Liver (tissue), 9 donors: ENCODE data around the gene EIF3I. TPM values are rescaled to one million over a fixed set of nuclear protein-coding genes. Genes with fewer than 3 reads are reported as not detected.

Experiments
- DNase-seq: peaks from one replicate; pipeline ENCODE4 v3.0.0-alpha.2; 2017; ENCODE audit warnings: low spot score
- H3K27ac ChIP-seq, 2 donors: one replicate each; pipeline ENCODE4 v1.7.0; 2013; ENCODE audit warnings: inconsistent platforms in 2 of 2, low read length in 2 of 2, control low read depth in 1 of 2, low read depth in 1 of 2, mild to moderate bottlenecking in 1 of 2
- H3K27me3 ChIP-seq, 4 donors: one replicate each; pipeline versions ENCODE4 v1.6.1 to v1.7.0; 2013; ENCODE audit warnings: low read length in 3 of 4, inconsistent platforms in 1 of 4, mild to moderate bottlenecking in 1 of 4, moderate library complexity in 1 of 4; ENCODE audit not compliant: control insufficient read depth in 4 of 4, insufficient read depth in 4 of 4
- H3K36me3 ChIP-seq, 4 donors: one replicate each; pipeline versions ENCODE4 v1.6.1 to v1.7.0; 2013; ENCODE audit warnings: low read length in 3 of 4, mild to moderate bottlenecking in 3 of 4, low read depth in 1 of 4, moderate library complexity in 1 of 4; ENCODE audit not compliant: control insufficient read depth in 4 of 4, insufficient read depth in 3 of 4
- H3K4me1 ChIP-seq, 4 donors: one replicate each; pipeline versions ENCODE4 v1.6.1 to v1.7.0; 2013; ENCODE audit warnings: low read length in 3 of 4, mild to moderate bottlenecking in 3 of 4, moderate library complexity in 1 of 4; ENCODE audit not compliant: control insufficient read depth in 4 of 4, insufficient read depth in 4 of 4
- H3K4me3 ChIP-seq, 3 donors: one replicate each; pipeline versions ENCODE4 v1.6.1 to v1.7.0; 2013; ENCODE audit warnings: low read length in 3 of 3, control low read depth in 1 of 3, low read depth in 1 of 3, mild to moderate bottlenecking in 1 of 3
- H3K9ac ChIP-seq, 2 donors: one replicate each; pipeline ENCODE4 v1.7.0; 2013; ENCODE audit warnings: low read length in 2 of 2, mild to moderate bottlenecking in 2 of 2, moderate library complexity in 2 of 2, control low read depth in 1 of 2, low read depth in 1 of 2
- H3K9me3 ChIP-seq, 4 donors: one replicate each; pipeline versions ENCODE4 v1.6.1 to v1.7.0; 2013; ENCODE audit warnings: low read length in 3 of 4; ENCODE audit not compliant: control insufficient read depth in 4 of 4
- ATF3 ChIP-seq: IDR thresholded peaks from 2 replicates; pipeline ENCODE4 v1.6.1; 2016; ENCODE audit warnings: antibody characterized with exemption
- EGR1 ChIP-seq, 2 donors: IDR thresholded peaks; 2 replicates each; pipeline ENCODE4 v1.6.1; 2016 to 2018; ENCODE audit warnings: antibody characterized with exemption in 2 of 2, low read depth in 2 of 2
- FOXA1 ChIP-seq: IDR thresholded peaks from 2 replicates; pipeline ENCODE4 v1.6.1; 2016; ENCODE audit warnings: antibody characterized with exemption
- FOXA2 ChIP-seq: IDR thresholded peaks from 2 replicates; pipeline ENCODE4 v1.6.1; 2016; ENCODE audit warnings: antibody characterized with exemption
- JUND ChIP-seq, 2 donors: IDR thresholded peaks; 2 replicates each; pipeline ENCODE4 v1.6.1; 2016; ENCODE audit warnings: antibody characterized with exemption in 2 of 2
- MAX ChIP-seq: IDR thresholded peaks from 2 replicates; pipeline ENCODE4 v1.6.1; 2016; ENCODE audit warnings: antibody characterized with exemption
- NR2F2 ChIP-seq: IDR thresholded peaks from 2 replicates; pipeline ENCODE4 v1.6.1; 2016; ENCODE audit warnings: antibody characterized with exemption
- RAD21 ChIP-seq, 2 donors: IDR thresholded peaks; 2 replicates each; pipeline ENCODE4 v1.6.1; 2016; ENCODE audit warnings: antibody characterized with exemption in 2 of 2, mild to moderate bottlenecking in 2 of 2
- REST ChIP-seq: IDR thresholded peaks from 2 replicates; pipeline ENCODE4 v1.6.1; 2016; ENCODE audit warnings: antibody characterized with exemption, mild to moderate bottlenecking
- RXRA ChIP-seq, 2 donors: IDR thresholded peaks; 2 replicates each; pipeline ENCODE4 v1.6.1; 2017 to 2018; ENCODE audit warnings: antibody characterized with exemption in 2 of 2, mild to moderate bottlenecking in 1 of 2
- SP1 ChIP-seq: IDR thresholded peaks from 2 replicates; pipeline ENCODE4 v1.6.1; 2018; ENCODE audit warnings: antibody characterized with exemption, mild to moderate bottlenecking
- TAF1 ChIP-seq: conservative IDR thresholded peaks from 2 replicates; pipeline ENCODE4 v1.6.1; 2016; ENCODE audit warnings: antibody characterized with exemption, mild to moderate bottlenecking
- YY1 ChIP-seq: IDR thresholded peaks from 2 replicates; pipeline ENCODE4 v1.6.1; 2016; ENCODE audit warnings: antibody characterized with exemption, mild to moderate bottlenecking
- ZBTB33 ChIP-seq: IDR thresholded peaks from 2 replicates; pipeline ENCODE4 v1.6.1; 2016; ENCODE audit warnings: antibody characterized with exemption
- WGBS: extraction: QIAGEN DNeasy Blood & Tissue Kit; methylation state at CpG from one replicate; pipeline ENCODE4 v1.1.7; 2013; 5-methylcytosine and 5-hydroxymethylcytosine counted together
- polyA plus RNA-seq, 2 donors: library from polyadenylated mRNA; stranded (reverse) in 1 of 2; unstranded in 1 of 2; fragments of 200-250 nt in 1 of 2; fragments of >200 nt in 1 of 2; fragmentation: Nextera tagmentation in 1 of 2; extraction: Ambion mirVana in 1 of 2; gene quantifications; one replicate each; pipeline versions ENCODE4 v1.2.1 to v1.2.3, GENCODE V29; 2013 to 2015
- total RNA-seq, 2 donors: library from RNA; depleted of rRNA; stranded (reverse); fragments of >200 nt; gene quantifications; one replicate each; pipeline ENCODE4 v1.2.3, GENCODE V29; 2014
- TF ChIP-seq, protein P1 (sequence below): fragments of 150-350 bp; IDR thresholded peaks from 2 replicates; pipeline ENCODE4 v1.5.1; 2017; ENCODE audit warnings: improper control_type of control experiment, low read depth, low read length; ENCODE audit not compliant: missing input control
- donor health status: healthy.
- donor health status: healthy.
- donor health status: healthy.
- donor health status: healthy.
- donor health status: healthy.

Gene EIF3I
- total and polyA plus RNA-seq, 4 donors = 75.0 to 114 (median 99.7) TPM

GRCh38 chr1:32194984-32195383 lies 27.2 kb upstream of the EIF3I start:
- Histone ChIP-seq H3K4me3 (no peak overlapping the region), H3K27me3 (no peaks in the 10 kb centered on the region), H3K36me3 (peaks cover 30 to 73% (median 60%) of the 10 kb centered on the region in 4 donors), H3K9ac (no peak overlapping the region), H3K27ac (no peak overlapping the region), H3K4me1 (peaks cover 0 to 16% (median 10%) of the 10 kb centered on the region in 4 donors), H3K9me3 (no peaks in the 10 kb centered on the region)
- TF ChIP-seq ATF3 (no peak), REST (no peak), TAF1 (no peak), JUND (IDR thresholded peaks at IDR 0.05) (no peak), ZBTB33 (no peak), FOXA1 (no peak), RAD21 (IDR thresholded peaks at IDR 0.05) (no peak), SP1 (no peak), EGR1 (IDR thresholded peaks at IDR 0.05; ENCODE audit: low read depth in 2 of 2) (no peak), NR2F2 (no peak)
- TF ChIP-seq, protein P1, sequence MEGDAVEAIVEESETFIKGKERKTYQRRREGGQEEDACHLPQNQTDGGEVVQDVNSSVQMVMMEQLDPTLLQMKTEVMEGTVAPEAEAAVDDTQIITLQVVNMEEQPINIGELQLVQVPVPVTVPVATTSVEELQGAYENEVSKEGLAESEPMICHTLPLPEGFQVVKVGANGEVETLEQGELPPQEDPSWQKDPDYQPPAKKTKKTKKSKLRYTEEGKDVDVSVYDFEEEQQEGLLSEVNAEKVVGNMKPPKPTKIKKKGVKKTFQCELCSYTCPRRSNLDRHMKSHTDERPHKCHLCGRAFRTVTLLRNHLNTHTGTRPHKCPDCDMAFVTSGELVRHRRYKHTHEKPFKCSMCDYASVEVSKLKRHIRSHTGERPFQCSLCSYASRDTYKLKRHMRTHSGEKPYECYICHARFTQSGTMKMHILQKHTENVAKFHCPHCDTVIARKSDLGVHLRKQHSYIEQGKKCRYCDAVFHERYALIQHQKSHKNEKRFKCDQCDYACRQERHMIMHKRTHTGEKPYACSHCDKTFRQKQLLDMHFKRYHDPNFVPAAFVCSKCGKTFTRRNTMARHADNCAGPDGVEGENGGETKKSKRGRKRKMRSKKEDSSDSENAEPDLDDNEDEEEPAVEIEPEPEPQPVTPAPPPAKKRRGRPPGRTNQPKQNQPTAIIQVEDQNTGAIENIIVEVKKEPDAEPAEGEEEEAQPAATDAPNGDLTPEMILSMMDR = no peak
- WGBS = 98% methylated on average over 6 of the region's 6 CpGs
- no peak for DNase-seq

DNA sequence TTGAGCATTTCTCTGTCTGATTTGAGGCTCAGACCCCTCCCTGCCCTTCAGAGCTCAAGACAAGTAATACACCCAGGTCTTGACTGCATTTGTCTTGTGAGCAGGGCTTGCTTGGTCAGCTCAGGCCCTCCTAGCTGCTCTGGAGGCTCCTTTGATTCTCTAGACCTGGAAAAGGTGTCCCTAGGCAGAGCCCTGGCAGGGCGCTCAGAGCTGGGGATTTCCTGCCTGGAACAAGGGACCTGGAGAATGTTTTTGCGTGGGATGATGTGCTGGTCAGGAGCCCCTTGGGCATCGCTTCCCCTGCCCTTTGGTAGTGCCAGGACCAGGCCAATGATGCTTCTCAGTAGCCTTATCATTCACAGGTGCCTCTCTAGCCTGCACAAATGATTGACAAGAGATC lies 26.7 kb upstream of the EIF3I start:
- TF ChIP-seq TAF1 (no peak), FOXA2 (no peak), MAX (no peak), SP1 (no peak), RAD21 (IDR thresholded peaks at IDR 0.05) (no peak), YY1 (no peak), RXRA (IDR thresholded peaks at IDR 0.05) (no peak)
- H3K36me3 ChIP-seq = peaks cover 25 to 67% (median 55%) of the 10 kb centered on the region in 4 donors
- peaks cover 0 to 21% (median 15%) of the 10 kb centered on the region in 4 donors for H3K4me1 ChIP-seq
- H3K27ac ChIP-seq = no peak overlapping the region
- WGBS = 94% methylated on average over 3 of the region's 3 CpGs
- H3K9me3 ChIP-seq = no peaks in the 10 kb centered on the region
- no peak overlapping the region for H3K9ac ChIP-seq
- no peak overlapping the region for H3K4me3 ChIP-seq
- no peaks in the 10 kb centered on the region for H3K27me3 ChIP-seq
- DNase-seq = no peak
